GM19099 (cell line): ENCODE data around the gene KIF5B.

Experiments used
- POLR2A ChIP-seq: IDR thresholded peaks from 3 replicates; pipeline ENCODE4 v1.6.1; 2011; ENCODE audit warnings: low read depth; ENCODE audit not compliant: insufficient read length; ENCODE audit errors: extremely low read depth

The KIF5B gene

GRCh38 chr10:31959461-31960173 lies 96.6 kb downstream of the KIF5B start:
- TF ChIP-seq POLR2A, result no peak
